Neural progenitor cell (in vitro differentiated cells): Measurements from ENCODE around the gene DPYD. TPM values are rescaled to one million over a fixed set of nuclear protein-coding genes. Genes with fewer than 3 reads are reported as not detected.

Source experiments
- DNase-seq: peaks from one replicate; pipeline ENCODE4 v3.0.0-alpha.2; 2016; ENCODE audit warnings: low spot score
- H2AFZ ChIP-seq: fragments of 200-600 bp; sonication (generic); replicated peaks from 2 replicates; pipeline ENCODE4 v1.6.1; 2016; ENCODE audit warnings: antibody characterized with exemption
- H3F3A ChIP-seq: fragments of 200-600 bp; sonication (generic); 2 replicates; pipeline ENCODE4 v1.6.1; 2016; ENCODE audit warnings: antibody characterized with exemption, low read depth
- H3K27ac ChIP-seq: fragments of 200-600 bp; sonication (generic); 2 replicates; pipeline ENCODE4 v1.5.1; 2016; ENCODE audit warnings: mild to moderate bottlenecking
- H3K27me3 ChIP-seq: fragments of 200-600 bp; sonication (generic); 2 replicates; pipeline ENCODE4 v1.6.1; 2016; ENCODE audit warnings: mild to moderate bottlenecking, moderate library complexity
- H3K36me3 ChIP-seq: fragments of 200-600 bp; sonication (generic); 2 replicates; pipeline ENCODE4 v1.5.1; 2016
- H3K4me1 ChIP-seq: fragments of 200-600 bp; sonication (generic); 2 replicates; pipeline ENCODE4 v1.6.1; 2016; ENCODE audit warnings: mixed run types
- H3K4me2 ChIP-seq: fragments of 200-600 bp; sonication (generic); 2 replicates; pipeline ENCODE4 v1.6.1; 2016
- H3K4me3 ChIP-seq: fragments of 200-600 bp; sonication (generic); 2 replicates; pipeline ENCODE4 v1.5.1; 2016
- H3K79me2 ChIP-seq: fragments of 200-600 bp; sonication (generic); 2 replicates; pipeline ENCODE4 v1.6.1; 2016; ENCODE audit warnings: low read depth
- H3K9ac ChIP-seq: fragments of 200-600 bp; sonication (generic); 2 replicates; pipeline ENCODE4 v1.6.1; 2016
- H3K9me3 ChIP-seq: fragments of 200-600 bp; sonication (generic); 2 replicates; pipeline ENCODE4 v1.5.1; 2016; ENCODE audit warnings: low read depth
- H4K20me1 ChIP-seq: fragments of 200-600 bp; sonication (generic); 2 replicates; pipeline ENCODE4 v1.6.1; 2016; ENCODE audit warnings: low read depth
- H3K27ac Mint-ChIP-seq: 3 replicates; pipeline ENCODE4 v1.8.0; 2021; ENCODE audit warnings: mixed read lengths
- H3K27me3 Mint-ChIP-seq: 2 replicates; pipeline ENCODE4 v1.8.0; 2022; ENCODE audit warnings: low read depth, mild to moderate bottlenecking, inconsistent platforms, moderate library complexity, mixed read lengths; ENCODE audit not compliant: insufficient read depth
- H3K36me3 Mint-ChIP-seq: 3 replicates; pipeline ENCODE4 v1.8.0; 2021; ENCODE audit warnings: mixed read lengths
- H3K4me1 Mint-ChIP-seq: 3 replicates; pipeline ENCODE4 v1.8.0; 2021; ENCODE audit warnings: mixed read lengths
- H3K4me3 Mint-ChIP-seq: 3 replicates; pipeline ENCODE4 v1.8.0; 2021; ENCODE audit warnings: mild to moderate bottlenecking, moderate library complexity, mixed read lengths
- H3K9me3 Mint-ChIP-seq: 3 replicates; pipeline ENCODE4 v1.8.0; 2020; ENCODE audit warnings: mixed read lengths
- CTCF ChIP-seq: fragments of 200-600 bp; sonication (generic); IDR thresholded peaks from 2 replicates; pipeline ENCODE4 v1.5.1; 2017; ENCODE audit warnings: antibody characterized with exemption, mild to moderate bottlenecking
- EZH2 ChIP-seq: fragments of 200-600 bp; sonication (generic); IDR thresholded peaks from 2 replicates; pipeline ENCODE4 v1.6.1; 2017; ENCODE audit warnings: antibody characterized with exemption, mild to moderate bottlenecking, moderate library complexity
- EZH2phosphoT487 ChIP-seq: fragments of 200-600 bp; sonication (generic); IDR thresholded peaks from 2 replicates; pipeline ENCODE4 v1.6.1; 2017; ENCODE audit warnings: antibody characterized with exemption
- total RNA-seq: library from RNA; depleted of rRNA; stranded (reverse); fragments of >200 nt; gene quantifications from 2 replicates; pipeline ENCODE4 v1.2.3, GENCODE V29; 2015; ENCODE audit warnings: low replicate concordance

Gene DPYD
- total RNA-seq, 1 donor from 2014 or later: 0.43 TPM

- no peak overlapping the region for H3K4me3 Mint-ChIP-seq
- no peaks in the 10 kb centered on the region for H3K4me1 ChIP-seq
- H3K4me1 Mint-ChIP-seq: no peaks in the 10 kb centered on the region
- no peak overlapping the region for H3K27ac ChIP-seq
- H3K9ac ChIP-seq: no peak overlapping the region
- peaks cover 5% of the 10 kb centered on the region for H3K27me3 Mint-ChIP-seq
- no peaks in the 10 kb centered on the region for H3K36me3 ChIP-seq
- H3K27me3 ChIP-seq: no peaks in the 10 kb centered on the region
- H3K4me3 ChIP-seq: no peak overlapping the region
- no peaks in the 10 kb centered on the region for H3F3A ChIP-seq
- H3K36me3 Mint-ChIP-seq: no peaks in the 10 kb centered on the region
- no peak overlapping the region for H3K4me2 ChIP-seq
- no peaks in the 10 kb centered on the region for H4K20me1 ChIP-seq
- H3K9me3 ChIP-seq: no peaks in the 10 kb centered on the region
- no peak for DNase-seq
- TF ChIP-seq EZH2phosphoT487: no peak
- no peak for TF ChIP-seq CTCF
- no peak for TF ChIP-seq EZH2
- no peaks in the 10 kb centered on the region for H3K79me2 ChIP-seq
- no peak overlapping the region for H2AFZ ChIP-seq
- H3K9me3 Mint-ChIP-seq: peaks cover 2% of the 10 kb centered on the region
- H3K27ac Mint-ChIP-seq: no peak overlapping the region
These were observed 506.0 kb downstream of the DPYD start for GRCh38 chr1:97414682-97415312.

DNA sequence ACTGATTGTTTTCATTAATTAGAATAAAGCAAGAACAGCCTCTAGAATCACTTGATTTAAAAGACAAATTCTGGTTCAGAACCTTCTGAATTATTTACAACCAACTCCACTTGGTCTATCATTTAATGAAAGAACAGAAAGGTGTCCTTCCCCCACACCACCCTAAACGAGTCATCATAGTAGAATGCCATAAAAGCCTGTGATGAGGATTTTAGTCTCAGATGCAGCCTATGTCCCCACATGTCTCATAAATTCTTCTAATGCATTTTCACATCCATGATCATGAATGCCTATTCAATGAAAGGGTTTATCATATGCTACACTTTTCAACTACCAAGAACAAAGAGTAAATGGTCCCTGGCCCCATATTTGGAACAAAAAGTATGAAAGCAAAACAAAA lies 508.1 kb downstream of the DPYD start:
- no peaks in the 10 kb centered on the region for H3K27me3 ChIP-seq
- no peak overlapping the region for H3K27ac ChIP-seq
- Mint-ChIP-seq H3K4me3 (no peak overlapping the region), H3K27ac (no peak overlapping the region), H3K9me3 (peaks cover 2% of the 10 kb centered on the region), H3K27me3 (no peaks in the 10 kb centered on the region), H3K4me1 (no peaks in the 10 kb centered on the region), H3K36me3 (no peaks in the 10 kb centered on the region)
- H3K4me3 ChIP-seq: no peak overlapping the region
- no peak overlapping the region for H2AFZ ChIP-seq
- no peaks in the 10 kb centered on the region for H3K9me3 ChIP-seq
- no peaks in the 10 kb centered on the region for H4K20me1 ChIP-seq
- no peak overlapping the region for H3K4me2 ChIP-seq
- no peak overlapping the region for H3K9ac ChIP-seq
- H3F3A ChIP-seq: no peaks in the 10 kb centered on the region
- no peaks in the 10 kb centered on the region for H3K36me3 ChIP-seq
- TF ChIP-seq CTCF (no peak), EZH2 (no peak), EZH2phosphoT487 (no peak)
- DNase-seq: no peak
- no peaks in the 10 kb centered on the region for H3K79me2 ChIP-seq
- H3K4me1 ChIP-seq: no peaks in the 10 kb centered on the region

DNA sequence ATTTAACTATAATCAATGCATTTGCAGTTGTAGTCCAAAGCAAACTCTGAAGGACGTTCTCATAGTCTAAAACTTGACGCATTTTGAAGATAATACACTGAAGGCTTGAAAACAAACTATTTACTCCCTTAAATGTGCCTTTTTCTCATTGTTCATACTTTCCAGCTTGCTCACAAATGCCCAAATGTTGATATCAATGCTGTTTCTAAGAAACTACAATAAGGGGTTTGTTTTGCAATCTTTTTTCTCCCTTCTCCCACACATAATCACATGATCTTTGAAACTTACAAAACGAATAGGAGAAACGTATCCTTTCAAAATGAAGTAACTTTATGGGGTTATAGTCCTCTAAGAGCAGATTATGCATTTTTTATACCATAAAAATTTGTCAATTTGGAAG lies 508.7 kb downstream of the DPYD start:
- Histone ChIP-seq H3K4me3 (no peak overlapping the region), H2AFZ (no peak overlapping the region), H3K9me3 (no peaks in the 10 kb centered on the region), H3K79me2 (no peaks in the 10 kb centered on the region), H3K4me1 (no peaks in the 10 kb centered on the region), H4K20me1 (no peaks in the 10 kb centered on the region), H3K27me3 (no peaks in the 10 kb centered on the region), H3K36me3 (no peaks in the 10 kb centered on the region), H3F3A (no peaks in the 10 kb centered on the region), H3K9ac (no peak overlapping the region), H3K4me2 (no peak overlapping the region), H3K27ac (no peak overlapping the region)
- no peaks in the 10 kb centered on the region for H3K4me1 Mint-ChIP-seq
- H3K4me3 Mint-ChIP-seq: no peak overlapping the region
- DNase-seq: no peak
- H3K27ac Mint-ChIP-seq: no peak overlapping the region
- TF ChIP-seq EZH2: no peak
- TF ChIP-seq EZH2phosphoT487: no peak
- H3K9me3 Mint-ChIP-seq: peaks cover 2% of the 10 kb centered on the region
- H3K36me3 Mint-ChIP-seq: no peaks in the 10 kb centered on the region
- no peaks in the 10 kb centered on the region for H3K27me3 Mint-ChIP-seq

- Histone ChIP-seq H3K9ac (no peak overlapping the region), H3K4me3 (no peak overlapping the region), H3K27me3 (no peaks in the 10 kb centered on the region), H3K4me2 (no peak overlapping the region), H2AFZ (no peak overlapping the region), H3K9me3 (no peaks in the 10 kb centered on the region), H3K79me2 (no peaks in the 10 kb centered on the region), H3K27ac (no peak overlapping the region), H3K4me1 (no peaks in the 10 kb centered on the region), H3K36me3 (no peaks in the 10 kb centered on the region), H3F3A (no peaks in the 10 kb centered on the region), H4K20me1 (no peaks in the 10 kb centered on the region)
- Mint-ChIP-seq H3K27me3 (no peaks in the 10 kb centered on the region), H3K36me3 (no peaks in the 10 kb centered on the region), H3K4me3 (no peak overlapping the region), H3K9me3 (no peaks in the 10 kb centered on the region), H3K4me1 (no peaks in the 10 kb centered on the region), H3K27ac (no peak overlapping the region)
- no peak for DNase-seq
- no peak for TF ChIP-seq EZH2
- no peak for TF ChIP-seq EZH2phosphoT487
- TF ChIP-seq CTCF: no peak
These were observed 524.4 kb downstream of the DPYD start for GRCh38 chr1:97396463-97396862.
